ENCODE measurements around the gene ATP6V0D1.

The ATP6V0D1 gene

DNA sequence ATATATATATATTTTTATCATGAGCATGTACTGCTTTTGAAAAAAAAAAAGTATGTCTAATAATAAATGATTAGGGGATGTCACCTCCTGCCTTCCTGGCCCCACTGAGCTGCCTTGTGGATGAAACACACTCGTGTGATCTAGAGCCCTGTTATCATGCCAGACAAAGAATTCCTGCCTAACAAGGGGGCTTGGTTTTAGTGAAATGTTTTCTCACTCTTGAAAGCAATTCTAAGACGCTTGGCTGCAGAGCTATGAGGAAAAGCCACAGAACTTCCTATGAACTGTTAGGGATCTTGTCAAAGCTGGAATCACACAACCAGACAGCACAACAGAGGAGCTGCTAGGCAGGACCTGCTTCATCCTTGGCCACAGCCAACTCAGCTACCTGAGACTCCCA, 68.7 kb downstream of the ATP6V0D1 start:
- 0 out of 2 replicates have a peak, but pooled peaks cover 7% of the 10 kb centered on the region for H3K4me1 ChIP-seq (ENCODE audit: low read length)
- no peak overlapping the region for H3K4me2 ChIP-seq (ENCODE audit: low read depth, low read length)
- no peaks in the 10 kb centered on the region; the same call in 1 of the 2 replicates for H3F3A ChIP-seq (ENCODE audit: insufficient read depth, low read length)
- no peaks in the 10 kb centered on the region for H3K9me3 ChIP-seq (replicated peaks; ENCODE audit: insufficient read depth, low read length)
- TF ChIP-seq EZH2phosphoT487 (IDR thresholded peaks at IDR 0.05; ENCODE audit: low read length) (no peak), EZH2 (optimal IDR thresholded peaks at IDR 0.05; ENCODE audit: low read depth, low read length) (no peak)
- TF ChIP-seq, protein P1, sequence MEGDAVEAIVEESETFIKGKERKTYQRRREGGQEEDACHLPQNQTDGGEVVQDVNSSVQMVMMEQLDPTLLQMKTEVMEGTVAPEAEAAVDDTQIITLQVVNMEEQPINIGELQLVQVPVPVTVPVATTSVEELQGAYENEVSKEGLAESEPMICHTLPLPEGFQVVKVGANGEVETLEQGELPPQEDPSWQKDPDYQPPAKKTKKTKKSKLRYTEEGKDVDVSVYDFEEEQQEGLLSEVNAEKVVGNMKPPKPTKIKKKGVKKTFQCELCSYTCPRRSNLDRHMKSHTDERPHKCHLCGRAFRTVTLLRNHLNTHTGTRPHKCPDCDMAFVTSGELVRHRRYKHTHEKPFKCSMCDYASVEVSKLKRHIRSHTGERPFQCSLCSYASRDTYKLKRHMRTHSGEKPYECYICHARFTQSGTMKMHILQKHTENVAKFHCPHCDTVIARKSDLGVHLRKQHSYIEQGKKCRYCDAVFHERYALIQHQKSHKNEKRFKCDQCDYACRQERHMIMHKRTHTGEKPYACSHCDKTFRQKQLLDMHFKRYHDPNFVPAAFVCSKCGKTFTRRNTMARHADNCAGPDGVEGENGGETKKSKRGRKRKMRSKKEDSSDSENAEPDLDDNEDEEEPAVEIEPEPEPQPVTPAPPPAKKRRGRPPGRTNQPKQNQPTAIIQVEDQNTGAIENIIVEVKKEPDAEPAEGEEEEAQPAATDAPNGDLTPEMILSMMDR (IDR thresholded peaks at IDR 0.05; ENCODE audit: low read length), result no peak
- H3K9ac ChIP-seq (ENCODE audit: low read length), result no peak overlapping the region
- H2AFZ ChIP-seq (ENCODE audit: low read length), result no peak overlapping the region
- H3K79me2 ChIP-seq (ENCODE audit: low read length), result no peaks in the 10 kb centered on the region
- H3K4me3 ChIP-seq (ENCODE audit: low read length), result no peak overlapping the region
- no peaks in the 10 kb centered on the region for H3K9me2 ChIP-seq (replicated peaks; ENCODE audit: insufficient read depth, low read length)
- no peak for DNase-seq
- peaks cover 21% of the 10 kb centered on the region for H3K27me3 ChIP-seq (replicated peaks; ENCODE audit: insufficient read depth, low read length)
- H3K27ac ChIP-seq (ENCODE audit: low read length), result no peak overlapping the region
- no peaks in the 10 kb centered on the region for H4K20me1 ChIP-seq (ENCODE audit: insufficient read depth, low read length)
- H3K36me3 ChIP-seq (replicated peaks; ENCODE audit: insufficient read depth, low read length), result no peaks in the 10 kb centered on the region

DNA sequence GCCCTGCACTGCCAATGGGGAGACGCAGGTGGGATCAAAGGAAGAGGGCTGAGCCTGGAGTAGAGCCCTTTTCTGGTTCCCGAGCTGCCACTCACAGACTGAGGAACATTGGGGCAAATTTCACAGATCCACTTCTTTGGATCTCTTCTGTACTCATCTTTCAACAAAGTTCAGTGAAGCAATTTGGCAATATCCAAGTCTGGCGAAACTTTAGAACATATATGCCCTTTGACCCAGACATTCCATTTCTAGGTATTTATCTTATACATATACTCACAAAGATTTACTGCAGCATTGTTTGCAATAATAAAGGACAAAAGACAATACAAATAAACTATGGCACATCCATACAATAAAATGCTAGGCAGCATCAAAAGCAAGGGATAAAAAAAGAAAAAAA, 69.6 kb downstream of the ATP6V0D1 start:
- no peaks in the 10 kb centered on the region; the same call in 1 of the 2 replicates for H3F3A ChIP-seq (ENCODE audit: insufficient read depth, low read length)
- no peak overlapping the region for H3K27ac ChIP-seq (ENCODE audit: low read length)
- H3K36me3 ChIP-seq (replicated peaks; ENCODE audit: insufficient read depth, low read length), result no peaks in the 10 kb centered on the region
- no peaks in the 10 kb centered on the region for H4K20me1 ChIP-seq (ENCODE audit: insufficient read depth, low read length)
- H3K9me2 ChIP-seq (replicated peaks; ENCODE audit: insufficient read depth, low read length), result no peaks in the 10 kb centered on the region
- no peak overlapping the region for H2AFZ ChIP-seq (ENCODE audit: low read length)
- TF ChIP-seq EZH2 (optimal IDR thresholded peaks at IDR 0.05; ENCODE audit: low read depth, low read length) (no peak), EZH2phosphoT487 (IDR thresholded peaks at IDR 0.05; ENCODE audit: low read length) (no peak)
- TF ChIP-seq, protein P1 (IDR thresholded peaks at IDR 0.05; ENCODE audit: low read length), result no peak
- H3K4me3 ChIP-seq (ENCODE audit: low read length), result no peak overlapping the region
- 0 out of 2 replicates have a peak, but pooled peaks cover 4% of the 10 kb centered on the region for H3K4me1 ChIP-seq (ENCODE audit: low read length)
- no peak overlapping the region for H3K9ac ChIP-seq (ENCODE audit: low read length)
- H3K9me3 ChIP-seq (replicated peaks; ENCODE audit: insufficient read depth, low read length), result no peaks in the 10 kb centered on the region
- H3K27me3 ChIP-seq (replicated peaks; ENCODE audit: insufficient read depth, low read length), result 0 out of 2 replicates have a peak, but pooled peaks cover 16% of the 10 kb centered on the region
- H3K4me2 ChIP-seq (ENCODE audit: low read depth, low read length), result no peak overlapping the region
- no peak for DNase-seq
- no peaks in the 10 kb centered on the region for H3K79me2 ChIP-seq (ENCODE audit: low read length)

DNA sequence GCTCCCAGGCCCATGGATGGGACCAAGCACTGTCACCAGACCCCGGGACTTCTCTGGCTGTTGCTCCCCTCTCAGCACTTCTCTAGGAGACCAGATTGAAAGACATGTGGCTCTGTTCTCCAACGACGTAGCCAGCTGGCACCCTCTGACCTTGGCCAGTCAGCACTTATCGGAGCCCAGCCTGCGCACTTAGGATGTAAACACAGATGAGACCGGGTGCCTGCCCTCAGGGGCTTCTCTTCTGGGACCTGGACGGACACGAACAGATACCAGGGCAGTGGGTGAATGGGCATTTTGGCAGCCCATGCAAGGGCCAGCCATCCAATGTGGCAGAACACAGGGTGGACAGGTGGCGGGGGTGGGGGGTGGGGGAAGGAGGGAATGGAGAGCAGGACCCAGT, 71.3 kb downstream of the ATP6V0D1 start:
- no peaks in the 10 kb centered on the region for H3K79me2 ChIP-seq (ENCODE audit: low read length)
- H3K36me3 ChIP-seq (replicated peaks; ENCODE audit: insufficient read depth, low read length), result no peaks in the 10 kb centered on the region
- no peak overlapping the region for H3K4me2 ChIP-seq (ENCODE audit: low read depth, low read length)
- H3K4me3 ChIP-seq (ENCODE audit: low read length), result no peak overlapping the region
- no peaks in the 10 kb centered on the region; the same call in 1 of the 2 replicates for H3F3A ChIP-seq (ENCODE audit: insufficient read depth, low read length)
- no peak for DNase-seq
- H4K20me1 ChIP-seq (ENCODE audit: insufficient read depth, low read length), result no peaks in the 10 kb centered on the region
- H3K9me2 ChIP-seq (replicated peaks; ENCODE audit: insufficient read depth, low read length), result no peaks in the 10 kb centered on the region
- no peaks in the 10 kb centered on the region for H3K9me3 ChIP-seq (replicated peaks; ENCODE audit: insufficient read depth, low read length)
- H3K9ac ChIP-seq (ENCODE audit: low read length), result no peak overlapping the region
- no peak overlapping the region for H2AFZ ChIP-seq (ENCODE audit: low read length)
- H3K27ac ChIP-seq (ENCODE audit: low read length), result no peak overlapping the region
- 0 out of 2 replicates have a peak, but pooled peaks cover 15% of the 10 kb centered on the region for H3K27me3 ChIP-seq (replicated peaks; ENCODE audit: insufficient read depth, low read length)
- 0 out of 2 replicates have a peak, but pooled peaks cover 4% of the 10 kb centered on the region for H3K4me1 ChIP-seq (ENCODE audit: low read length)
- no peak for TF ChIP-seq EZH2phosphoT487 (IDR thresholded peaks at IDR 0.05; ENCODE audit: low read length)
- TF ChIP-seq, protein P1 (IDR thresholded peaks at IDR 0.05; ENCODE audit: low read length), result no peak
